Hematopoietic multipotent progenitor cell treated with erythropoietin and hydrocortisone succinate and interleukin-3 and kit ligand, for 17 days (in vitro differentiated cells): ENCODE data around the gene BEX3.
A peak's percentile ranks its signal among the peaks of the same experiment; 100 is the strongest.
"Not testable (repeated sequence)": the region's sequence is repeated elsewhere in the genome, so short reads cannot be mapped to it uniquely, and the experiment has no call there.

Experiments
- DNase-seq: peaks from one replicate; pipeline ENCODE4 v3.0.0-alpha.2; 2015; ENCODE audit warnings: low spot score

BEX3 gene

DNA sequence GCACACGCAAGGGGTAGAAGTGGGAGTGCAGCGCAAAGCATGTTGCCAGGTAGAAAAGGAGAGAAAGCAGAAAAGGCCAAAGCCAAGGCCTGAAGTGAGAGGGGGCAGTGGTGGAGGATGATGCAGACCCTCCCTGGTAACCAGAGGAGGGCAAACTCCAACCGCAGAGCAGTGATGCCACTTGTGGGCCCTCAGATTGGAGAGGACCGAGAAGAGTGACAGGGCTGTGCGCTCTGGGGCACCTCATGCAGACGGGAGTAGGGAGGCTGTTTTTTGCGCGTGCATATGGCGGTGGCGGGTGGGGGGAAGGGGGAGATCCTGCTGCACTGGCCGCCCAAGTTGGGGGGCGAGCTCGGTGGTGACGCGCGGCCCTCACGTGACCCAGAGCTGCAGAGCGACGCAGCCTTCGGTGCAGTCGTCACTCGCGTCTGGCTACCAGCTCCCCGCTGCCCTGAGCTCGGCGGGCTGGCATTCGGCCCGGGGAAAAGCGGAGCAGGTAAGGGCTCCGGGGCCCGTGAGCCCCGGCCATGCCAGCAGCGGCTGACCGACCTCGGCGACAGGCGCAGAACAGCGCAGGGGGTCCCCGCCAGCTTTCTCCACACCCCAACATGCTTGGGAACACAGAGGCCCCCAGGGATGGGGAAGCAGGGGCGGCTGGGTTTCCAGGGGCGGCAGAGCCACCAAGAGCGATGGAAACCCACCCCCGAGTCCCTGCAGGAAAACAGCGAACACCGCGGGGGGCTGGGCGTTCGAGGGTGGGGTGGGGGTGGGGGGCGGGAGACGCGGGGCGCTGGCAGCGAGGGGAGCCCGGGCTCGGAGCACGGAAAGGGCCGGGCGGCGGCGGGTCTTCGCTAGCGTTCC, at the start of gene BEX3:
TSS of gene BEX3 (plus strand) at position 421 of the 861 bp plus-strand sequence. CDS start 984 bp downstream, outside the sequence.
- DNase-seq, result no peak

DNA sequence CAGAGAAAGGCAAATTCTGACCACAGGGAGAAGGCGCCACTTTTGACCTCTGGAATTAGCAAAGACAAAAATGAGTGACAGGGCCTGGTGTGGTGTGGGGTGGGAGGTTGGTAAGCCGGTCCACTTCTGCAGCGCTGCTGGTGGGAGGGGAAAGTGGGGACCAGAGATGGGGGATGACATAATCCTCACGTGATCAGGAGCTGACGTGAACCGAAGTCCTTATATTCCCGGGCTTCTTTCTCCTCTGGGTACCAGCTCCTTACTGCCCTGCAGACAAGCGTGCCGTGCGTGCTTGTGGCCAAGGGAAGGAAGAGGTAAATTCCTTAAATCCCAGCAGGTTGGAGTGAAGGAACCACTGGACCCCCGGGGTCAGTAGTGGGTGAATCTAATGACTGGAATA, 46.3 kb upstream of the BEX3 start, which contains the start of gene TCEAL7:
TSS of gene TCEAL7 (plus strand) at position 249 of the 400 bp plus-strand sequence. CDS start 1,165 bp downstream, outside the sequence.
- DNase-seq, result no peak

DNA sequence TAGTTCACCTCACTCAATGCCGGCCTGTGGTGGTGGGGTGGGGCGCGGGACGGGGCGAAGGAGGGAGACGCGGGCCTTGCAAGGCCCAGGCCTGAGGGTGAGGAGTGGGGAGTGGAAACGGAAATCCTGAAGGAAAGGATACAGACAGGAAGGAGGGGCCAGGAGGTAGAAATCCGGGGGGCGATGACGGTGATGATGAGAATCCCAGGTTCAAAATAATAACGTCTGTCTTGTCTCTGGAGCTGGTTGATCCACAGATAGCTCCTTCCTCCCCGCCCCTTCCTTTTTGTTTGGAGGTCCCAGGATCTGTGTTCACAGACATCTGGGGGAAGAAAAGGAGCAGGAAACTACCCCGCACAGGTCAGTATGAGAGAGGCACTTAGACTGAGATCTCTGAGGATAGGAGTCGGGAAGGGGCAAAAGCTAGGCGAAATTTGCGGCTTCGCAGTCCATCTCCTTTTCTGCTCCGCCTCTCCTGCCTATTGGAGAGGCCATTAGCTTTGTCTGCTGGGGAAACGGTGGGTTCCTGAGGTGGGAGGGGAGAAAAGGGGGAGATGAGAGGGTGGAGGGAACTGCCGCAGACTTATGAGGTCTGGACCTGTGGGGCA, 45.6 kb upstream of the BEX3 start:
- no peak for DNase-seq

DNA sequence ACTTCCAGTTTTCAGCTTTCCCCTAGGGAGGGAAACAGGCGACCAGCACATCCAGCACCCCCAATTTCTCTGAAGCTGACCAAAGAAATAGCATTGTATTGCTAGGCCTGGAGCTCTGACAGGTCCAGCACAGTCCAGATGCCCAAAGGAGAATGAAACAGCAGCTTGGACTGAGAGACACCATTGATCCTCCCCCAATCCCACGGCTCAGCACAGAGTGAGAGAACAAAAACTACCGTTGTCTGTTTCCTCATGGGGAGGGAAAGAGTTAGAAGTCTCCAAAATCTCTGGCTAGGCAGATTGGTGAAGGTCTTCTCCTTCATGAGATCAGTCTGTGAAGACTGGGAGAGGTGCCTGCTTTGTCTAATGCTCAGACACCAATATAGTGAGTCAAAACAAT, 37.7 kb upstream of the BEX3 start:
- no peak for DNase-seq

DNA sequence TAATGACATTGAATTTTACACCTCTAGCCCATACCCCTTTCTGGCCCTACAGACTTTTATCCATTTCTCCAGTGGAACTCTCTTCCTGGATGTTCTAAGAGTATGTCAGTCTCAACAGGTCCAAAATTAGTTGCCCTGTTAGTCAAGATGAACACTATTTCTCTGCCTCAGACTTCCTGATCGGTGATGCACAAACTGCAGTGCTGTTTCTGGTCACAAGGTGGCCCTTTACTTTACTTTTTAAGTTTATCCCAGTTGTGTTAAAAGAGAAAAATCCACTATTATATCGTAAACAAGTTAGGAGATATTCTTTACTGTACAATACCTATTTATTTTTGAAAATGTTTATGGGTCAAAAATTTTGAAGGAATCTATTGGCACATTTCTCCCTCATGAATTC, 33.2 kb upstream of the BEX3 start:
- peak; percentile 5 for DNase-seq

GRCh38 chrX:103344606-103345005, 31.7 kb upstream of the BEX3 start:
- no peak for DNase-seq

- DNase-seq, result no peak
Measured at GRCh38 chrX:103347682-103348397, 28.5 kb upstream of the BEX3 start.

GRCh38 chrX:103356130-103356798, 20.1 kb upstream of the BEX3 start, which contains the start of gene TCEAL9:
TCEAL9 (plus strand) TSS chrX:103356506; CDS start chrX:103357685, 1,179 bp downstream.
- no peak for DNase-seq

DNA sequence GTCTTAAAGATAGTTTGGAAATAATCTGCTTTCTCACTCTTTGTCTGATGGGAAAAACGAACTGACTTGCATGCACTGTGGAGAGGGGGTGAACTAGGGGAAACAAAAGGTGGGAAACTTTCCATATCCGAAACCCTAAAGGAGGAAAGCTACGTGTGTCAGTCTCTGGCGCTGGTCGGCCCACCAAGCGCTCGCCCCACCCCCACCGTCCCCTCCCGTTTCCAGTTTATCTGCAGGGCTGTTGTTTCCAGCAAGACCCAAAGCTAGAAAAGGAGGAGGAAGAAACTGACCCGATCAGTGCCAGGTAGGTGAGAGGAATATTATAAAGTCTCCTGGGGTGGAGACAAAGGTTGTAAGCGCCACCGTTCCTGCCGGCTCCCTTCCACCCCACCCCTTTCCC, 19.5 kb upstream of the BEX3 start:
- no peak for DNase-seq

DNA sequence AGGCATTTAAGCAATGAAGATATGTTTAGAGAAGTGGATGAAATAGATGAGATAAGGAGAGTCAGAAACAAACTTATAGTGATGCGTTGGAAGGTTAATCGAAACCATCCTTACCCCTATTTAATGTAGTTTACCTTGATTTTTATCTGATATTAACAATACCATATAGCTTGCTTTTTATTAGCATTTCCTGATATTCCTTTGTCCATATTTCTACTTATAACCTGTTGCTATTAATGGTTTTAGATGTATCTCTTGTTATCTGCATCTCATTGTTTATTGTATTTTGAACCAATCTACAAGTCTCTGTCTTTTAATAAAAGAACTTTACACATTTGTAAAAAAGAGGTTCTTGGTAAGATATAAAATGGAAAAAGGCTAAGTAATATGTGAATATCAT, 18.5 kb upstream of the BEX3 start:
- DNase-seq, result no peak

GRCh38 chrX:103359605-103360004, 16.7 kb upstream of the BEX3 start:
- not testable (repeated sequence) for DNase-seq

- peak; percentile 3 for DNase-seq
Measured at GRCh38 chrX:103360092-103360491, 16.2 kb upstream of the BEX3 start.

GRCh38 chrX:103360916-103361315, 15.4 kb upstream of the BEX3 start:
- DNase-seq, result no peak

GRCh38 chrX:103361798-103362197, 14.5 kb upstream of the BEX3 start:
- no peak for DNase-seq

GRCh38 chrX:103362474-103362873, 13.9 kb upstream of the BEX3 start:
- DNase-seq, result no peak

- no peak for DNase-seq
Measured at GRCh38 chrX:103363046-103363445, 13.3 kb upstream of the BEX3 start.

DNA sequence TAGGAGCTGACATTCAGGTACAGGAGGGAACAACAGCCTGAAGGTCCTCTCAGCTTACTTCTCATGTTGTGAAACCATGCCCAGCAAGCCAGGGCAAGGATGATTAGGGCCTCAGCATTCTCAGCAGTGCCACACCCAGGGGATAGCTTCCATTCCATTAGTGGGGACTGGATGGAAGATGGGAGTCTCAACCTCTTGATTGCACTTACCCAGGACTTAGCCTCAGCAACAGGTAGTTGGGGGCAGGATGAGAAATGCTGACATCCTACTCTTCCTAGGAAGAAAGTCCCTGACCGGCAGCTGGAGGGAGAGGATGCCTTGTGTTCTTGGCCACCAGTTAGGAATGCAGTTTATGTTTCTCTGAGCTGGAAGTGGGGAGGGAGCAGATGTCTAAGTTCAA, 8.8 kb upstream of the BEX3 start:
- no peak for DNase-seq

- no peak for DNase-seq
Measured at GRCh38 chrX:103369479-103369878, 6.9 kb upstream of the BEX3 start.

GRCh38 chrX:103372886-103373285, 3.5 kb upstream of the BEX3 start:
- no peak for DNase-seq

DNA sequence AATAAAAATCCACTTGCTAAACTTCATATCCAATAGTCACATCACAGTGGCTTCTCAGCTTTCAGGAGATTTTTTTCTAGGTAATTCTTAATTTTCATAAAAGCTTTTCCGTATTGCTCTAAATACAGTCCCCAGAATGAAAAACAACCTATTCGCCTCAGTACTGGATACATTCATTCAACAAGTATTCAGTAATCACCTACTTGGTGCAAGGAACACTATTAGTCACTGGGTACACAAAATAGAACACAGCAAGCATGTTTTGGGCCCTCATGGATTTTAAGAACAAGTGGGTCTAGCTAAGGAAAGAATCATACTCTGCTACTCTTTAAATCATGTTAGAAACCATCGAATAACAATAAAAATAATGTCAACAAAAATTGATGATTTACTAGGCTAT, 2.8 kb upstream of the BEX3 start:
- DNase-seq, result no peak

- no peak for DNase-seq
Measured at GRCh38 chrX:103376979-103377324, 614 bp downstream of the BEX3 start.

- DNase-seq, result no peak
Measured at GRCh38 chrX:103378990-103379389, 2.7 kb downstream of the BEX3 start.
